AML-193 (cell line): ENCODE results near the gene MAT2A.
"Not testable (repeated sequence)": the region's sequence is repeated elsewhere in the genome, so short reads cannot be mapped to it uniquely, and the experiment has no call there.

Experiments
- DNase-seq, 2 experiments: peaks; one replicate each; lab custom pipeline; 2025; lab: John Stamatoyannopoulos, UW

MAT2A gene

DNA sequence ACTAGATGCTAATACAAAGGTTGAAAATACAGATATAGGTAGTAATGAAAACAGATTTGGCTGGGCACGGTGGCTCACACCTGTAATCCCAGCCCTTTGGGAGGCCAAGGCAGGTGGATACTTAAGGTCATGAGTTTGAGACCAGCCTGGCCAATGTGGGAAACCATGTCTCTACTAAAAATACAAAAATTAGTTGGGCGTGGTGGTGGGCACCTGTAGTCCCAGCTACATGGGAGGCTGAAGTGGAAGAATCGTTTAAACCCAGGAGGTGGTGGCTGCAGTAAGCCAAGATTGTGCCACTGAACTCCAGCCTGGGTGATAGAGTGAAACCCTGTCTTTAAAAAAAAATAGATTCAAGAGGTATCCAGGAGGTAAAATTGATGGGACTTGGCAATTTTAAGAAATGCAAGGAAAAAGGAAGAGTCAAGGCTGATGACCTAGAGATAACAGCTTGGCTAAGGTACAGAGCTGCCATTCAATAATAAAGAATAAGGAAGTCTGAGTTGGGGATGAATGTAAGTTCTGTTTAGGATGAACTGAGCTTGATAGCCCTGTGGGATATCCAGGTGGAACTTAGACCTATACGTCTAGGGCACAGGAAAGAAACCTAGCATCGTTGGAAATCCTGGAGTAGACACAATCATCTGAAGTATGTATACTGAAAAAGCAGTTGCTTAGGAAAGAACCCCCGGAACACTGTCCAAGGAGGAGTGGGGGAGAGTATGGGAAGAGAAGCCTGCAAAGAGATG lies 9.1 kb downstream of the MAT2A start:
- no peak for DNase-seq

DNA sequence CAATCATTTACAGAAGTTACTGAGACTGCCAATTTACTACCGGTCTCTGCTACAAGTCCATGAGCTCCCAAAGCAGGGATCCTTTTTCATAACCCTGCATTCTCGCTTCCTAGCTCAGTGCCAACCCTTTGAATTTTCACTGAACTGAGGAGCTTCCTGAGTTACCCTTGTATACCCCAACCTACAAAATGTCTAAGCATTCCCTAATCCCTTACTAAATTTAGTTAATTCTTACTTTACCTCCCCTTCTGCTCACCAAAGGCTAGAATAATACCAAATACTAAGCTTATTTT lies 9.6 kb downstream of the MAT2A start:
- DNase-seq = no peak

DNA sequence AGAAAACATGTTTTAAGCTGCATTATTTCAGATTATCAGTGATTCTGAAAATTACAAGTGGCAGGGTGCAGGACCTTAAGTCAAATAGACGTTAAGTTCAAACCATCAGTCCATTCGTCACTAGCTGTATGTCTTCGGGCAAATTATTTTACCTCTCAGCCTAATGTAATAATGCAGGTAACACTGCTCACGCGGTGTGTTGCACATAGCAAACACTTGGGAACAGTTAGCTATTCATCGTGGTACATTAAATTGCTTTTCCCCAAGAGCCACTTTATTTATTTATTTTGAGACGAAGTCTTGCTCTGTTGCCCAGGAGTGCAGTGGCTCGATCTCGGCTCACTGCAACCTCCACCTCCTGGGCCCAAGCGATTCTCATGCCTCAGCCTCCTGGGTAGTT lies 10.1 kb downstream of the MAT2A start:
- no peak for DNase-seq

DNA sequence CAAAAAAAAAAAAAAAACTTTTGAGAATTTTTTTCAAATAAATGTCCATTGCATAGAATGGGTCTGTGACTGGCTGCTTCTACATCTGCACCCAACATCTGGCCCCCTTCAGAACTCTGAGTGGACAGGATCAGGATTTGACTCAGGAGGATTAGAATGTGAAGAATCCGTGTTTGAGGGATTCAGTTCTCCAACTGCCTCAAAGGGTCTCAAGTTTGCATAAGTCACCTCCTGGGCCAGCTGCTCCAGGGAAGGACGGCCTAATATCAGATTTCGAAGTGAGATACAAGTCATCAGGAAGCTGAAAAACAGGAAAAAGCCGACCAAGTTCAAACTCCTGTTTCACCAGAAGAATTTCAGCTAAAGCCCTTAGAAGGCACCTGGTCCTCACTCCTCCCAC lies 10.9 kb downstream of the MAT2A start:
- no peak for DNase-seq

DNA sequence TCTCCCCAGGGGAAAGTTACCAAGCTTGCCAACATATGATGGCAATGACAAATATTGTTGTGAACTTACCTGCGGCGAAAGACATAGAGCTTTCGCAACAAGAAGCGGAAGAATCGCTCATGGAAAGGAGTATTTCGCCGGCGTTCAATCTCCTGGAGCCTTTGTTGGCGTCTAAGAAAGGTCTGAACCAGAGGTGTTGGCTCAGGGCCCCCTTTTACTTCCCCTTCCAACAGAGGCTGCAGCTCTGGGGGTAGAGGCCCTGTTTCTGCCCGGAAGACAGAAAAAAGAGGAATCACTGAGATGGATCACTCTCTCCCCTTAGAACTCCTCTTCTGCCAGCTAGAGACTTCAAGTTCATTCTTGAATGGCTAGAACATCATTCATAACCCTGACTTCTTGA lies 11.5 kb downstream of the MAT2A start:
- no peak for DNase-seq

DNA sequence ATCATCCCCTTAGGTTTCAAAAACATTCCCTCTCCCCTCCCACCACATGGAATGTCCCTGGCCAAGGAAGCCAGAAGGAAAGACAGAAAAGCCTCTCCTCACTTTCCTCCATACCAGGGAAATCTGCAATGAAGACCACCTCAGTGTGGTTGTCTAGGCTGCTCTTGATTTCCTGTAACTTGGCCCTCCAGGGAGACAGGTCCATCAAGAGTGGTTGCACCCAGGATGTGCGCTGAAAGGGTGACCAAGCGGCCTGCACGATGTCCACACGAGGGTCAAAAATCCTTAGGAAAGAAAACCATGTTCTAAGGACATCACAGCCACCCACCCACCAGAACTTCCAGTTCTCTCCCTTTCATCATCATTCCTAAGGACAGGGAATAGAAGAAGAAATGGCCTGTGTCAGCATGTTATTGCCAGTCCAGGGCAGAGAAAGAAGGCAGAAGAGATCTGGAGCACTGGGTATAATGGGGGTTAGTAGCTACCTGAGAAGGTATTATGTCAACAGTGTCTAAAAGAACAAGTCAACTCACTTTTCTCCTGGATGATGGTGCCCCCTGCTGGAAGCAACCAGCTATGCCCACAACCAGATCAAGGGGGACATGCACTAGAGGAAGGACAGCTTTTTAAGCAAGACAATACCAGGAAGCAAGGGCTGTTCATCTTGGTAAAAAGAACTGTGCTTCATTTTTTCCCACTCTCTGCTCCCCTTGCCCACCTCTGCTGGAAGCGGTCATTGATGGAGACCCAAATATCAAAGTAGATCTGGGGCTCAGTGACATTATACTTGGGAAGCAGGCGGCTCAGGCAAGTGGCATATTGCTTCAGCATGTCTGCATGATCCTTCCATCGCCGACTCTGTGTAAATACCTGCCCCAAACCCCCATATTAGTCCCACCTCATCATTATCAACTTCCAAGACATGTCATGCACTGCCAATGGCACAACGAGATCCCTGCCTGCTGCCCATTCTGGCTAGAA lies 13.0 kb downstream of the MAT2A start:
- DNase-seq = peak; percentile 75

DNA sequence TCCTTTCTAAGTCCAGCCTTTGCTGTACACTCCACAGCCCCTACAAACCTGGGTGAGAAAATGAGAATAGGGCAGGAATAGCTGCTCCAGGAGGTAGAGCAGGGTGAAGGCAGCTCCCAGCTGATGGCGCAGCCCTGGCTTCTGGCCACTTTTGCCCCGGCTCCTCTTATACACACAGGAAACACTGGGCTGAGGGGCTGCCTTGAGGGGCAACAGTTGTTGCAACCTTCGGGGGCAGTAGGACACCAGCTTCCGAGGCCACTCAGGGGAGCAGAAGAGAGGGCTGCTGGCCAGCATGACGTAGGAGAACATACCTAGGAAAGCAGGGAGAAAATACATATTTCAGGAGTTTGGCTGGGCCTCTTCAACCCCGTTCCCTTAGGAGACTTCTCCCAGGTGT lies 14.2 kb downstream of the MAT2A start:
- DNase-seq = no peak

DNA sequence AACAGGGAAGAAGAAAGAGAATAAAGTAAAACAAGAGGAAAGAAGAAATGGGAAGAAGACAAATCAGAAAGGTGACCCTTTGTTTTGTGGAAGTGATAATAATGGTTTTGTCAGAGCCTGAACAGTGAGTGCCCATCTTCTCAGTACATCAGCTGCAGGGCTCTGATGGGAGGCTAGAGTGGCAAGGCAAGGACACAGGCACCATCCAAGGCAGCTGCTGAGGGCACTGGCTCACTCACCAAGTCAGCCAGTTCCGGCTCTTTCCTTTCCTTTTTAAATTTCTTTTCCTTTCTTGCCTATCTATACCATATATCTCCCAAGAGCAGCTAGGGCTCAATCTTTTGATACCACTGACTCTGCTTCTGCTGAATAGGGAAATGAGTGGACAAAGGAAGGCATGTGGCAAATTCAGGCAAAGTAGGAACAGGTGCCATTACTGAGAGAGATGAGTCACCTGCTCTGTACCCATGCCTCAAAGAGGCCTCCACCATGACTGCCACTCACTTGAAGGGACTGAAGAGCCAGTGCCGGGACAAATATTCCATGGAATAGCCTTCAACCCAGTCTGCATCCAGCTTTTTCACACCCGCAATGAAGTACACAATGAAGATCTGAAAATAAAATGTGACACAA lies 16.1 kb downstream of the MAT2A start:
- DNase-seq = no peak

DNA sequence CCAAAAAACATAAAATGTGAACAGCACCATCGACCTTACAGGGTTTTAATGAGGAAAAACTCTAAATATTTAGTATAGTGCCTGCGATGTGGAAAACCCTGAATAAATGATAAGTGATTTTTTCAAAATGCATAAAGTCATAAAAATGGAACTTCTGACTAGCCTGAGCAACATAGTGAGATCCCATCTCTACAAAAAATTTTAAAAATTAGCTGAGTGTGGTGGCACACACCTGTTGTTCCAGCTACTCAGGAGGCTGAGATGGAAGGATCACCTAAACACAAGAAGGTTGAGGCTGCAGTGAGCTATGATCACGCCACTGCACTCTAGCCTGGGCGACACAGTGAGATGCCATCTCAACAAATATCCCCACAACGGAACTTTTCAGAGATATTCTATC lies 18.2 kb downstream of the MAT2A start:
- no peak for DNase-seq

DNA sequence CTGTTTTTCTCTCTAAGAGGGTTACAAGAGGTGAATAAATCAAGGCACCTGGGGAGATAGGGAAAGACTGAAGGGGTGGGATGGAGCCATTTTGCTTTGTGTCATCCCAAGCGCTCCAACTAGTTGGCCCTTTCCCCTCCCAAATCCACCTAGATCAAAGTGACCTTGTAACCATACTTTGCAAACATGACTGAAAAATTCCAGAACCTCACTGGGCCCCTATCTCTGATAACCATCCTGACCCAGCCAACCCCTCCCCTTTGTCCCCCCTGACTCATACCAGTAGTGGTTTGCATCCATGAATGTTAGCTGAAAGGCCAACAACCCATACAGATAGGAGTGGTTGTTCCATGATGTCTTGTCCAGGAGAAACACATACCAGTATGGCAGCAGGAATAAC lies 19.2 kb downstream of the MAT2A start:
- DNase-seq = no peak

DNA sequence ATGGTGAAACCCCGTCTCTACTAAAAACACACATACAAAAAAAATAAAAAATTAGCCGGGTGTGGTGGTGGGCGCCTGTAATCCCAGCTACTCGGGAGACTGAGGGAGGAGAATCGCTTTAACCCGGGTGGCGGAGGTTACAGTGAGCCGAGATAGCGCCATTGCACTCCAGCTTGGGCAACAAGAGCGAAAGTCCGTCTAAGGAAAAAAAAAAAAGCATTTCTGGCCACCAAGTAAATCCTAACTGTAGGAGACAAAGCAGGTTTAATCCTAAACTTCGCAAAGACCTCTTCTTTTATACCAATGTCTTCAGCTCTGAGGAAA lies 21.4 kb downstream of the MAT2A start:
- DNase-seq = not testable (repeated sequence)

DNA sequence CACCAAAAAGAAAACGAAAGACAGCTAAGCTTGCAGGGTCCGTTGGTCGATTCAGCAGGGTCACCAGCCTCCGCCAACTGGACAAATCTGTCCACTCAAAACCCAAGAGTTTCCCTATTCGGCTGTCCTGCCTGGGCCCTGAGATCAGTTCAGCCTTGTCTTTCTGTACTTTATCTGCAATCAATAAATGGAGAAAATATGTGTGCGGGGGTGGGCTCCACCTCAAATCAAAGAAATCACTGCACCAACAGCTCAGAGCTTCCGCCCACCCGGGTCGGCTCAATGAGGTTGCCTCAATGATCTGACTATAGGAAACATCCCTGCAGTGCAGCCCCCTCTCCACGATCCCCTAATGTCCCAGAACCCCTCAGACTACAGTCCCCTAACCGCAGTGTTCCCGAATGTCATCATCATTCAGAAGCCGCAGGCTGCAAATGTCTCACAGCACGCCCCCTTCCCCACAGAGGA lies 21.9 kb downstream of the MAT2A start:
- DNase-seq = no peak

DNA sequence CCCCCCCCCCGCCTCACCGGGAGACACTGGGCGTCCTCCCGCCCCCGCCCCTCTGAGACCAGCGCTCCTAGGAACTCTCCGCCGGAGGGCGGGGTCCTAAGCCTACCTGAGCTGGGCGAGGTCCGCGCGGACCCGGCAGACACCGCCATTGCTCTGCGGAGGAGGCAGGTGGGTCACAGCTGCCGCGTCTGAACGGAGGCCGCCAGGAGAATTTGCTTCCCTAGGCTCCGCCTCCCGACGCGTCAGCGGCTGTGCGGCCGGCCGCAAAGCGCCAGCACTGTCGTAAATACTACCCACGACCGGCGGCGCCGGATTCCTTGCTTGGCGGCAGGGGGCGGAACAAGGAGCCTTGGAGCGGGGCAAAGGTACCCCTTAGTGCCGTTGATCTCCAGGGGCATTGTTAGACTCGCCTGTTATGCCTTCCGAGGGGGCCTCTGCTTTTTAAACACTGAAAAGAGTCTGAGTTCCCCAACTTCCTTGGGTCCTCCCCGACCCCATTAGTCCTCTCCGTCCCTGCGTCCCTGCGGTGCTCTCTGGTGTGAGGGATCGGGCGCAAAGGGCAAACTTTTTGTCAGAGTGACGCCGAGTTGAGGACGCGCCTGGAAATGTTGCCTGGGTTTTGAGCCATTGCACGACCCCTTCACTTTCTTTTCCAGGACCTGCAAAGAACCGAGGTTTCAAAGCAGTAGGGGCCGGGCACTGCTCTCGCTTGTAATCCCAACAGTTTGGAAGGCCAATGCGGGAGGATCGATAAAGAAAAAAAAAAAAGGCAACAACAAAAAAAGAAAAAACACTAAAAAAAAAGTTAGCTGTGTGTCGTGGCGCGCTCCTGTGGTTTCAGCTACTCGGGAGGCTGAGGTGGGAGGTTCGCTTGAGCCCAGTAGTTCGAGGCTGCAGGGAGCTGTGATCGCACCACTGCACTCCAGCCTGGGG lies 22.6 kb downstream of the MAT2A start, which contains the start of gene GGCX:
GGCX (minus strand) TSS at position 214 of the 933 bp plus-strand sequence; CDS start at position 149, 65 bp downstream.
- DNase-seq = peak; percentile 89 to 95

DNA sequence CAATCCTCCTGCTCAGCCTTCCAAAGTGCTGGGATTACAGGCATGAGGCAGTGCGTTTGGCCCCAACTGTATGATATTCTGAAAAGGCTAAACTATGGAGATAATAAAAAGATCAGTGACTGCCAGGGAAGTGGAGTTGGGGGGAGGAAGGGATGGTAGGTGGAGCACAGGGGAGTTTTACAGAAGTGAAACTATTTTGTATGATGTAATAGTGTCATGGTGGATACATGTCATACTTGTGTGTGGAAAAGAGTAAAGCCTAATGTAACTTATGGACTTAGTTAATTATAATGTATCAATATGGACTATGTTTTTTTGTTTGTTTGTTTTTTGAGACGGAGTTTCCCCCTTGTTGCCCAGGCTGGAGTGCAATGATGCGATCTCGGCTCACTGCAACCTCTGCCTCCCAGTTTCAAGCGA lies 25.2 kb downstream of the MAT2A start:
- DNase-seq = peak; percentile 29 to 35

DNA sequence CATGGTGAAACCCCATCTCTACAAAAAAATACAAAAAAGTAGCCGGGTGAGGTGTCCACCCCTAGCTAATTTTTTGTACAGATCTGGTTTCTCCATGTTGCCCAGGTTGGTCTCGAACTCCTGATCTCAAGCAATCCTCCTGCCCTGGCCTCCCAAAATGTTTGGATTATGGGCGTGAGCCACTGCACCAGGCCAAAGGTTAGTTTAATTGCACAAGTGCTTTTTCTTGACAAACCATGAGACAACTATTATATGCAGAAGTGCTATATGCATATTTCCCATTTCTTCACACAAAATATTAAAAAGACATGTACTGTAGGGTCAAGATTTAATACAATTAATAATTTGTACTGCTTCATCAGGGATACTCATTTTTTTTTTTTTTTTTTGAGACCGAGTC lies 27.3 kb downstream of the MAT2A start:
- no peak for DNase-seq

DNA sequence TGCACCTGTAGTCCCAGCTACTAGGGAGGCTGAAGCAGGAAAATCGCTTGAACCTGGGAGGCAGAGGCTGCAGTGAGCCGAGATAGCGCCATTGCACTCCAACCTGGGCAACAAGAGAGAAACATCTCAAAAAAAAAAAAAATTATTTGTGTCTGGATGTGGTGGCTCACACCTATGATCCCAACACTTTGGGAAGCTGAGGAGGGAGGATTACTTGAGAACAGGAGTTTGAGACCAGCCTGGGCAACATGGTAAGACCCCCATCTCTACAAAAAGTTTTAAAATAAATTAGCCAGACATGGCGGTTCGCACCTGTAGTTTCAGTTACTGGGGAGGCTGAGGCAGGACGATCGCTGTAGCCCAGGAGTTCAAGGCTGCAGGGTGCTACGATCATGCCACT lies 36.8 kb downstream of the MAT2A start:
- DNase-seq = no peak

DNA sequence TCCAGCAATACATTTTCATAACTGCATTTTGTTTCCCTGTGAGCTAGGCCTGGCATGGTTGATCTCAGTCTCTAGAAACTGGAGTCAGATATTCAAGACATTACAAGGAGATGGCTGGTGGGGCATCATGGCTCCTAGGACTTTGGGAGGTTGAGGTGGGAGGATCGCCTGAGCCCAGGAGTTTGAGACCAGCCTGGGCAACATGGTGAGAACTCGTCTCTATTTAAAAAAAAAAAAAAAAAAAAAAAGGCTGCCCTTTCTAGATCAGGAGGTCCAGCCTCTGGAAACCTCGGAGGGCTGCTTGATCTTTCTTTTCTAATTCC lies 38.1 kb downstream of the MAT2A start:
- DNase-seq = no peak

DNA sequence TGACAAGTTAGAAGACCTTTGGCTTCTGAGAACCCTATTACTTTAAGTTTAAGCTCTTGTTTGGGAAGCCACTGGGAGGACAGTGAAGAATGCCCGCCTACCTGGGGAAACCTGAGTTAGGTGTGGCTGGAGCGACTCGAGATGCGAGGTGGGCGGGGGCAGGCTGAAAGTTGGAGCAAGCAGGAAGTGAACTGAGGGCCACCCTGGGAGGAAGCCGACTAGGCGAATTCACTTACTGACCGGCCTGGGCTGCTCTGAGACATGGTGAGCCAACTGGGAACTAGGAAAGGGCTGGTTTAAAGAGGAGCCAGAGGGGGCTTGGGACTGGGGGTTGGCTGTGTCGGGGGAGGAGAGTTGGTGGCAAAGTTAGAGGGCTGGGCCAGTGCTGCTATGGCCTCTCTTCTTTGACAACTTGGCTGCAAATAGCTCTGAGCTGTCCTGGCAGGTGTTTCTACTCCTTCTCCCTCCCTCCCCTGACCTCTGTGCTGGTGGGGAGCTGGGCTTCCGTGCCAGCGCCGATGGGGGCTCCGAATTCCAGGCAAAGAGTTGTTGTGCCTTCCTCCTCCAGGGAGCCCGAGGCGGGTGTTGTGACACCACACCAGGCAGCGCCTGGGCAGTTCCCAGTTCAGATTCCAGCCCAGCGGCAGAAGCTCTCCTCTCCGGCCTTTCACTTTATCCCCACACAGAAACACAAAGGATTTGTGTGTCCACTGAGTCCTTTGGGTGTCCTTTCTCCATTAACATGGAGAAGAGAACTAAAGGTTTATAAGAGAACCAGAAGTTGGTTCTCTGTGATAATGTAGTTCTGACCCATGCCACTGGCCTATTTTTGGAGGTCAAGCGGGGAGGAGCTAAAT lies 38.6 kb downstream of the MAT2A start, which contains the start of gene VAMP8:
VAMP8 (plus strand) TSS at position 201 of the 857 bp plus-strand sequence; CDS start at position 262, 61 bp downstream.
- DNase-seq = peak; percentile 61 to 70

DNA sequence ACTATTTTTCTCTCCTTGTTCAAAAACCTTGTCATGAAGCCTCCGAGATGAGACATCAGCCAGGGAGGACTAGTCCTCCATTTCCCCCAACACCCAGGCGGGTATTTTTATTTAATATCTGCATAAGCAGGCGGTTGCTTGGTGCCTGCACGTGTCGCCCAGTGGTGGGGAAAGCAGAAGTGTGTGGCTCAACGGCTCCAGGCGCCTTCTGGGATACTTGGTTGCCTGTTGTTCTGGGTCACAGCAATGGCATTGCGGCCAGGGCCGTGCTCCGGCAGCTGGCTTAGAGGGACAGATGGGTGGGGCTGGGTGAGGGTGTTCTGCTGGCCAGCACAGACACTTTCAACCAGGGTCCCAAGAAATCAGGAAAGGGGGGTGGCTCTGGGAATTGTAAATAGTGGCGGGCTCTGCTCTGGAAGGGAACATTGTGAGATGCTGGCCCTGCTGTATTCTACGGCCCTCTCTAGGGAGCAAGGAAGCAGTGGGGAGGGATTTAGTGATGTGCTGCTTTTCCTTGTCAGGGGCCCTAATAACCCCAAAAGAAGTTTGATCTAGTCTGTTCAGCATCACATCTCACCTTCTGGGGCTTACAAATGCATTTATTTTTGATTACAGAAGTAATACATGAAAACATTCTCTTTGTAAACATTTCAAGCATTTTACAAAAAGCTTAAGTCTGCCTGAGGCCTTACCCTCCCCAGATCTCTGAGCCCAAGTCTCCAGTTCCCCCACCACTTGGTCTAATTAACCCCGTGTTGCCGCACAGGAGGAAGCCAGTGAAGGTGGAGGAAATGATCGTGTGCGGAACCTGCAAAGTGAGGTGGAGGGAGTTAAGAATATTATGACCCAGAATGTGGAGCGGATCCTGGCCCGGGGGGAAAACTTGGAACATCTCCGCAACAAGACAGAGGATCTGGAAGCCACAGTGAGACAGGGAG lies 39.5 kb downstream of the MAT2A start:
- DNase-seq = peak; percentile 84 to 91
